Glutamatergic neuron (in vitro differentiated cells): ENCODE measurements around the gene CST3. TPM values are rescaled to one million over a fixed set of nuclear protein-coding genes. Genes with fewer than 3 reads are reported as not detected.
A peak's percentile ranks its signal among the peaks of the same experiment; 100 is the strongest.
"Not testable (repeated sequence)": the region's sequence is repeated elsewhere in the genome, so short reads cannot be mapped to it uniquely, and the experiment has no call there.

Source experiments
- DNase-seq: peaks from one replicate; pipeline ENCODE4 v3.0.0; 2022
- H3K27ac Mint-ChIP-seq: one replicate; pipeline ENCODE4 v1.8.0; 2020; ENCODE audit warnings: mild to moderate bottlenecking, mixed read lengths, inconsistent platforms; ENCODE audit not compliant: unreplicated experiment
- H3K27me3 Mint-ChIP-seq: one replicate; pipeline ENCODE4 v1.8.0; 2020; ENCODE audit warnings: mild to moderate bottlenecking, moderate library complexity, mixed read lengths, inconsistent platforms; ENCODE audit not compliant: unreplicated experiment
- H3K36me3 Mint-ChIP-seq: one replicate; pipeline ENCODE4 v1.8.0; 2020; ENCODE audit warnings: mild to moderate bottlenecking, mixed read lengths, inconsistent platforms; ENCODE audit not compliant: unreplicated experiment
- H3K4me1 Mint-ChIP-seq: one replicate; pipeline ENCODE4 v1.8.0; 2020; ENCODE audit warnings: mild to moderate bottlenecking, low read depth, mixed read lengths, inconsistent platforms; ENCODE audit not compliant: unreplicated experiment
- H3K4me3 Mint-ChIP-seq: one replicate; pipeline ENCODE4 v1.8.0; 2020; ENCODE audit warnings: mild to moderate bottlenecking, mixed read lengths, inconsistent platforms; ENCODE audit not compliant: unreplicated experiment
- H3K9me3 Mint-ChIP-seq: one replicate; pipeline ENCODE4 v1.8.0; 2020; ENCODE audit warnings: mild to moderate bottlenecking, moderate library complexity, mixed read lengths, inconsistent platforms; ENCODE audit not compliant: unreplicated experiment
- long read RNA-seq: library from polyadenylated mRNA; unstranded; transcript quantifications from one replicate; pipeline ENCODE4 v2.0.0, GENCODE V29; 2020; ENCODE audit not compliant: unreplicated experiment
- total RNA-seq: library from RNA; stranded (reverse); fragmentation: NEBNext Ultra II Directional; extraction: Animal tissue kit (Norgen Biotek cat#: 25700); gene quantifications from one replicate; pipeline ENCODE4 v1.2.1, GENCODE V29; 2021; ENCODE audit not compliant: unreplicated experiment
- TF ChIP-seq, protein P1 (sequence below): fragments of 200-600 bp; sonication (generic); IDR thresholded peaks from one replicate; pipeline ENCODE4 v1.5.0; 2021; ENCODE audit not compliant: partially characterized antibody, unreplicated experiment

The CST3 gene
- total RNA-seq, result 224 TPM
- long read RNA-seq, transcript CST3-201 (3 exons, 873 nt), result major isoform, 195 of 200 reads
- long read RNA-seq, partial matches to known transcripts, result 1 of 200 reads
- long read RNA-seq, other reads (novel, unspliced or antisense), result 4 of 200 reads

DNA sequence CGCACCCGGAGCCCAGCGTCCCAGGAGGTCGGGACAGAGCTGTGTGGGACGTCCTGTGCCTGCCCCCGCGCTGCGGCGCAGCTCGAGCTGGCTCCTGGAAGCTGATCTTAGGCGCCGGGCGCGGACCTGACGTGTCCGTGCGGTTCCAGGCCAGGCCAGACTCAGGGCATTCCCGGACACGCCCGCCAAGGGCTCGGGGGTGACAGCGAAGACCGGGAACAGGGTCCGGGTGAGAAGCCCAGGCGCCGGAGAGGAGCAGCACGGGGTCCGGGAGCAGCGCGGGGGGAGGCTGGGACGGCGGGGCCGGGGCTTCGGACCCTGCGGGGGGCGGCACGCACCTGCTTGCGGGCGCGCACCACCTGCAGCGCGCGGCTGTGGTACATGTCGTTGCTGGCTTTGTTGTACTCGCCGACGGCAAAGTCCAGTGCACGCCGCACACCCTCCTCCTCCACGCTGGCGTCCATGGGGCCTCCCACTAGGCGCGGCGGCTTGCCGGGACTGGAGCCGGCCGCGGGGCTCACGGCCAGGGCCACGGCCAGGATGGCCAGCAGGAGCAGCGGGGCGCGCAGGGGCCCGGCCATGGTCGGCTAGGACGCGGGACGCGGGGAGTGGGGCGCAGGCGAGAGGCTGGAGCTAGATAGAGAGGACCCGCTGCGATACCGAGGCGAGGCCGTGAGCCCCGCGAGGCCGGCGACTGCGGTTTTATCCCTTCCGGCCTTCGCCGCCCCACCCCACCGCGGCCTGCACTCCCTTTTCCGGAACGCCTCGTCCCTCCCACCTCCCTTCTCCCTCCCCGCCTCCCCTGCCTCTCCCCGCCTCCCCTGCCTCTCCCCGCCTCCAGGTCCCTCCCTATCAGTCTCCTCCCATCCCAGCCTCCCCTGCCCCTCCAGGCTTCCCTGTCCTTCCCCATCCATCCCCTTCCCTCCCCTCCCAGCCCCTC, at the start of gene CST3:
Gene CST3, minus strand, starts transcription at position 674 of the 940 bp plus-strand sequence. Its CDS starts 93 bp downstream, at position 581.
- Mint-ChIP-seq H3K4me1 (peaks cover 44% of the 10 kb centered on the region), H3K4me3 (peak within 1 kb of the TSS; percentile 93), H3K27ac (peak within 1 kb of the TSS; percentile 93), H3K27me3 (peaks cover 18% of the 10 kb centered on the region), H3K36me3 (no peaks in the 10 kb centered on the region), H3K9me3 (peaks cover 13% of the 10 kb centered on the region)
- TF ChIP-seq, protein P1, sequence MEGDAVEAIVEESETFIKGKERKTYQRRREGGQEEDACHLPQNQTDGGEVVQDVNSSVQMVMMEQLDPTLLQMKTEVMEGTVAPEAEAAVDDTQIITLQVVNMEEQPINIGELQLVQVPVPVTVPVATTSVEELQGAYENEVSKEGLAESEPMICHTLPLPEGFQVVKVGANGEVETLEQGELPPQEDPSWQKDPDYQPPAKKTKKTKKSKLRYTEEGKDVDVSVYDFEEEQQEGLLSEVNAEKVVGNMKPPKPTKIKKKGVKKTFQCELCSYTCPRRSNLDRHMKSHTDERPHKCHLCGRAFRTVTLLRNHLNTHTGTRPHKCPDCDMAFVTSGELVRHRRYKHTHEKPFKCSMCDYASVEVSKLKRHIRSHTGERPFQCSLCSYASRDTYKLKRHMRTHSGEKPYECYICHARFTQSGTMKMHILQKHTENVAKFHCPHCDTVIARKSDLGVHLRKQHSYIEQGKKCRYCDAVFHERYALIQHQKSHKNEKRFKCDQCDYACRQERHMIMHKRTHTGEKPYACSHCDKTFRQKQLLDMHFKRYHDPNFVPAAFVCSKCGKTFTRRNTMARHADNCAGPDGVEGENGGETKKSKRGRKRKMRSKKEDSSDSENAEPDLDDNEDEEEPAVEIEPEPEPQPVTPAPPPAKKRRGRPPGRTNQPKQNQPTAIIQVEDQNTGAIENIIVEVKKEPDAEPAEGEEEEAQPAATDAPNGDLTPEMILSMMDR, result no peak
- peak; percentile 91 for DNase-seq

DNA sequence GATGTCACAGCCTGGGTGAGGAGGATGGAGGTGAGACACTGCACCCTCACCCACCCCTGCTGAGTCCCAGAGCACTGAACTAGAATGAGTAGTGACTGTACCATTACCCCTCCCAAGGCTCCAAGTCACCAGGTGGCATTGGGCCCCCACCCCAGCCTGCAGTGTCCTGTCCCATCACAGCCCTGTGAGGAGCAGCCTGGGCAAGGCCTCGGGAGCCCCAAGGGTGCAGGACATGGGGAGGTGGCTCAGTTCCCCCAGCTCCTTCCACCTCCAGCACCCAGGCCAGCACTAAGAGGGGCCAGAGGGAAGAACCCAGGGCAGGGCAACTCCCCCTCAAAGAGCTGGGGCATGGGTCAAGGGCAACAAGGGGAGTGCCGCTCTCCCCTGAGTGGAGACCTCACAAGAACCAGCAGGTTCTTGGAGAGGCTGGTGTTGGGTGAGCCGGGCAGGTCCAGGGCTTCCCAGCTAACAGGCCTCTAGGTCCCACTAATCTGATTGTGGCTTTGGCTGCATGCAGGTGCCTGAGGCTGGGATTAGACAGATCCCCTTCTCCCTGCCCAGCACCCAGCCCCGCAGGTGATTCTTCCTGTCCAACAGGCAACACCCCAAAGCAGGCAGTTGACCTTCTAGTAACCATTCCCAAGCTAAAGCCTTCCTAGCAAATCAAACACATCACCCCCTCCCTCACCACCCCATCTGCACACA, 48.4 kb upstream of the CST3 start:
- H3K4me1 Mint-ChIP-seq, result peaks cover 2% of the 10 kb centered on the region
- peaks cover 4% of the 10 kb centered on the region for H3K36me3 Mint-ChIP-seq
- no peak overlapping the region for H3K27ac Mint-ChIP-seq
- H3K27me3 Mint-ChIP-seq, result peaks cover 4% of the 10 kb centered on the region
- DNase-seq, result no peak
- TF ChIP-seq, protein P1, result no peak
- H3K4me3 Mint-ChIP-seq, result no peak overlapping the region
- H3K9me3 Mint-ChIP-seq, result peaks cover 6% of the 10 kb centered on the region

- H3K27ac Mint-ChIP-seq, H3K36me3 Mint-ChIP-seq, DNase-seq, H3K9me3 Mint-ChIP-seq, H3K27me3 Mint-ChIP-seq, H3K4me1 Mint-ChIP-seq, H3K4me3 Mint-ChIP-seq: not testable (repeated sequence)
Measured at GRCh38 chr20:23685529-23685896, 47.8 kb upstream of the CST3 start.

- H3K9me3 Mint-ChIP-seq, result peaks cover 2% of the 10 kb centered on the region
- peaks cover 2% of the 10 kb centered on the region for H3K4me1 Mint-ChIP-seq
- DNase-seq, result no peak
- no peak overlapping the region for H3K4me3 Mint-ChIP-seq
- TF ChIP-seq, protein P1, result no peak
- no peaks in the 10 kb centered on the region for H3K36me3 Mint-ChIP-seq
- no peak overlapping the region for H3K27ac Mint-ChIP-seq
- H3K27me3 Mint-ChIP-seq, result peaks cover 4% of the 10 kb centered on the region
Measured at GRCh38 chr20:23684261-23684660, 46.5 kb upstream of the CST3 start.

DNA sequence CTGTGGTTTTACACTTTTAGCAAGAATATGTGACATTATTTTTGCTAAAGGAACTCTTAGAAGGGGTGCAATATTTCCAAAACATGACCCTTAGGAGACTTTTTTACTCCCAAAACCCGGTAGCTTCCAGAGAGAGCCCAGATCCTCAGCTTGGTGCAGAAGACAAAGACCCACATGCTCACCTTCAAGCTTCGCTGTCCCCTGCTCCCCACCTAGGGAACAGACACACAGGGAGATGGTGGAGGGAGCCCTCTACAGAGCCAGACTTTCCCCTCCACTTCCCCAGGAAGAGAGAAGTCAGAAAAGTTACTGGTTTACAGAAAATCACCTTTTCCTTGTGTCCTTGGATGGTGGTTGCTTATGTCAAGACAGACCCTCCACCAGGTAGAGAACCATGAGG, 46.1 kb upstream of the CST3 start:
- Mint-ChIP-seq H3K4me3 (no peak overlapping the region), H3K36me3 (no peaks in the 10 kb centered on the region), H3K27ac (no peak overlapping the region), H3K9me3 (peaks cover 2% of the 10 kb centered on the region), H3K4me1 (peaks cover 2% of the 10 kb centered on the region), H3K27me3 (peaks cover 4% of the 10 kb centered on the region)
- no peak for DNase-seq
- TF ChIP-seq, protein P1, result no peak
